ENCODE data around the gene MINPP1.
"Not testable (repeated sequence)": the region's sequence is repeated elsewhere in the genome, so short reads cannot be mapped to it uniquely, and the experiment has no call there.

The MINPP1 gene, protein sequence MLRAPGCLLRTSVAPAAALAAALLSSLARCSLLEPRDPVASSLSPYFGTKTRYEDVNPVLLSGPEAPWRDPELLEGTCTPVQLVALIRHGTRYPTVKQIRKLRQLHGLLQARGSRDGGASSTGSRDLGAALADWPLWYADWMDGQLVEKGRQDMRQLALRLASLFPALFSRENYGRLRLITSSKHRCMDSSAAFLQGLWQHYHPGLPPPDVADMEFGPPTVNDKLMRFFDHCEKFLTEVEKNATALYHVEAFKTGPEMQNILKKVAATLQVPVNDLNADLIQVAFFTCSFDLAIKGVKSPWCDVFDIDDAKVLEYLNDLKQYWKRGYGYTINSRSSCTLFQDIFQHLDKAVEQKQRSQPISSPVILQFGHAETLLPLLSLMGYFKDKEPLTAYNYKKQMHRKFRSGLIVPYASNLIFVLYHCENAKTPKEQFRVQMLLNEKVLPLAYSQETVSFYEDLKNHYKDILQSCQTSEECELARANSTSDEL

DNA sequence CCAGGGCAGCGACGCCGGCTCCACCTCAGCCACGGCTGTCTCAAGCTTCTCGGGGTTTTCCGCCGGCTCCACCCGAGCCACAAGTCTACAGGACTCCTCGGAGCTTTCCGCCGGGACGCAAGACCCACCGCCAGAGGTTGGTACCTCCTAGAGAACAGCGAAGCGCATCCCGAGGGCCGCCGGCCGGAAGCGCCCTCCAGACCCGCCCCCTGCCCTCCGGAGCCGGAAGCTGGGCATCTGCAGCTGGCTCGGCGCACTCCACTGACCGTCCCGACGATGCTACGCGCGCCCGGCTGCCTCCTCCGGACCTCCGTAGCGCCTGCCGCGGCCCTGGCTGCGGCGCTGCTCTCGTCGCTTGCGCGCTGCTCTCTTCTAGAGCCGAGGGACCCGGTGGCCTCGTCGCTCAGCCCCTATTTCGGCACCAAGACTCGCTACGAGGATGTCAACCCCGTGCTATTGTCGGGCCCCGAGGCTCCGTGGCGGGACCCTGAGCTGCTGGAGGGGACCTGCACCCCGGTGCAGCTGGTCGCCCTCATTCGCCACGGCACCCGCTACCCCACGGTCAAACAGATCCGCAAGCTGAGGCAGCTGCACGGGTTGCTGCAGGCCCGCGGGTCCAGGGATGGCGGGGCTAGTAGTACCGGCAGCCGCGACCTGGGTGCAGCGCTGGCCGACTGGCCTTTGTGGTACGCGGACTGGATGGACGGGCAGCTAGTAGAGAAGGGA, at the start of gene MINPP1:
Gene MINPP1 (plus strand): TSS at position 254 of the 726 bp plus-strand sequence. CDS start 23 bp downstream, at position 277.
- Mint-ChIP-seq H3K36me3 (ENCODE audit: low read depth) (peaks cover 29% of the 10 kb centered on the region), H3K4me3 (peak within 1 kb of the TSS; percentile 87), H3K27me3 (no peaks in the 10 kb centered on the region), H3K27ac (peak within 1 kb of the TSS; percentile 94), H3K4me1 (ENCODE audit: low read depth) (peaks cover 48% of the 10 kb centered on the region), H3K9me3 (no peaks in the 10 kb centered on the region)
- DNase-seq: peak; percentile 91

DNA sequence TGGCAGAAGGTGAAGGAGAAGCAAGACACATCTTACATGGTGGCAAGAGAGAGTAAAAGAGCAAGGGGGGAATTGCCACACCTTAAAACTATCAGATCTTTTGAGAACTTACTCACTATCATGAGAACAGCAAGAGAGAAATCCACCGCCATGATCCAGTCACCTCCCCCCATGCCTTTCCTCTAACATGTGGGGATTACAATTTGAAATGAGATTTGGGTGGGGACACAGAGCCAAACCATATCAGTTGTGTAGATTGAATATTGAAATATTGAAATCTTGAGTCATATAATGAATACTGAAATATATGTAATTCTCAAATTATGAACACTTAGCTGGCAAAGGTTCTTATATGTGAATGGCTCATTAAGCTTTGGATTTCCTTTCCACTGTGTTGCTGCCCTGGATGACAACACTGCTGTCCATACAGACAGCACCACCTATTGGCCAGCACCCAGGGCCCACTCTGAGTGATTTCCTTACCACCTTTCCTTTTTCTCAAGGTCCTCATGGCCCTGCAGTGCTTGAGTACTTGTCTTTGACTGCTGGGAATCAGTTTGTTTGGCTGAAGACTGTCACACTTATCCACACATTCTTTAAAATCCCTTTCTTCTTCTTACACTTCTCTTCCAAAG, 48.0 kb upstream of the MINPP1 start:
- not testable (repeated sequence) for H3K9me3 Mint-ChIP-seq

DNA sequence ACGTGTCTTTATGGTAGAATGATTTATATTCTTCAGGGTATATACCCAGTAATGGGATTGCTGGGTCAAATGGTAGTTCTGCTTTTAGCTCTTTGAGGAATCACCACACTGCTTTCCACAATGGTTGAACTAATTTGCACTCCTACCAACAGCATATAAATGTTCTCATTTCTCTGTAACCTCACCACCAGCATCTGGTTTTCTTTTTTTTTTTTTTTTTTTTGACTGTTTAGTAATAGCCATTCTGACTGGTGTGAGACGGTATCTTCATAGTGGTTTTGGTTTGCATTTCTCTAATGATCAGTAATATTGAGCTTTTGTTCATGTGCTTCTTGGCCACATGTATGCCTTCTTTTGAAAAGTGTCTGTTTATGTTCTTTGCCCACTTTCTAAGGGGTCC, 42.9 kb upstream of the MINPP1 start:
- not testable (repeated sequence) for DNase-seq; H3K4me1 Mint-ChIP-seq (ENCODE audit: low read depth); H3K27me3 Mint-ChIP-seq; H3K27ac Mint-ChIP-seq; H3K9me3 Mint-ChIP-seq; H3K4me3 Mint-ChIP-seq; H3K36me3 Mint-ChIP-seq (ENCODE audit: low read depth)

More for the DNA sequence above, 48.0 kb upstream of the MINPP1 start:
- H3K4me3 Mint-ChIP-seq; H3K4me1 Mint-ChIP-seq (ENCODE audit: low read depth); H3K36me3 Mint-ChIP-seq (ENCODE audit: low read depth); H3K27ac Mint-ChIP-seq; H3K27me3 Mint-ChIP-seq; DNase-seq: not testable (repeated sequence)

DNA sequence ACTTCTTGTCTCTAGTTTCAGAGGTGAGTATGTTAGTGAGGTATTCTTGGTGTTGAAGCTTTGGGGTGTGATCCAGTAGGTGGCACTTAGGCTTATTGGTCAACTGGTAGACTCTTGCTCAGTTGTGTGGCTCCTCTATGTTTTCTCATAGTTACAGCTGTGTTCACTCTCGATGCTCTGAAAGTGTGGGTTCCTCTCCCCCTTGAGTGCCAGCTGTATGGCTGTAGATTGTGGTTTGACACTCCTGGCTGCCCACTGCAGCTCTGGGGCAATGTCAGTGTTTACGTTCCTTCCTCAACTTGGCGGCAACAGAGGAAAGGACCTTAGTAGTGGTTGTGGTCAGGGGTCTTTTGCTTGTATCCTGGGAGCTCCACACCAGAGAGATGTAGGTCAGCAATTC, 37.8 kb upstream of the MINPP1 start:
- not testable (repeated sequence) for H3K36me3 Mint-ChIP-seq (ENCODE audit: low read depth); H3K27me3 Mint-ChIP-seq; H3K9me3 Mint-ChIP-seq; H3K4me1 Mint-ChIP-seq (ENCODE audit: low read depth); H3K27ac Mint-ChIP-seq; H3K4me3 Mint-ChIP-seq; DNase-seq

DNA sequence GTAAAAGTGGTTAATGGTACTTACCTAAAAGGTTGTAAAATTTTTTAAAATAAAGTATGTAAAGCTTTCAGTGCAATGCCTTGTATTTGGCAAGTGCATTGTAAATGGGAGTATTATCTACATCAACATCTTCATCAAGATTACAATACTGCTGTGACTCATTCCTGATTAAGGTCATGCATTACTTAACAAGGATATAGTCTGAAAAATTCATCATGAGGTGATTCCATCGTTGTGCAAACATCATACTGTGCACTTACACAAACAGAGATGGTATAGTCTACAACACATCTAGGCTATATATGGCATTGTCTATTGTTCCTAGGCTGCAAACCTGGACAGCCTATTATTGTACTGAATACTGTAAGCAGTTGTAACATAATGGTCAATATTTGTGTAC, 16.0 kb upstream of the MINPP1 start:
- not testable (repeated sequence) for H3K27ac Mint-ChIP-seq; H3K4me1 Mint-ChIP-seq (ENCODE audit: low read depth); H3K9me3 Mint-ChIP-seq; DNase-seq; H3K4me3 Mint-ChIP-seq; H3K36me3 Mint-ChIP-seq (ENCODE audit: low read depth); H3K27me3 Mint-ChIP-seq

DNA sequence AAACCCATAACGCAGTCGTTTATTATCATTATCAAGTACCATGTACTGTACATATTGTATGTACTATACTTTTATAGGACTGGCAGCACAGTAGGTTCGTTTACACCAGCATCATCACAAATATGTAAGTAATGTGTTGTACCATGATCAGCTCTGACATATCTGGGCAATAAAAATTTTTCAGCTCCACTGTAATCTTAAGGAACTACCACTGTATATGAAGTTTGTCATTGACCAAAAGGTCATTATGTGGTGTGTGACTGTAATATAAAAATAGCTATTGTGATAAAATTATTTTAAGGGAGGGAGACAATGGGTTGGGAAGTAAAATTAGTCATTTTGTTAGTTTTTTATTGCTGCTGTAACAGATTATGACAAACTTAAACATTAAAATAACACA, 14.4 kb upstream of the MINPP1 start:
- not testable (repeated sequence) for H3K4me3 Mint-ChIP-seq; H3K27ac Mint-ChIP-seq; H3K36me3 Mint-ChIP-seq (ENCODE audit: low read depth); H3K27me3 Mint-ChIP-seq; H3K4me1 Mint-ChIP-seq (ENCODE audit: low read depth); H3K9me3 Mint-ChIP-seq; DNase-seq

DNA sequence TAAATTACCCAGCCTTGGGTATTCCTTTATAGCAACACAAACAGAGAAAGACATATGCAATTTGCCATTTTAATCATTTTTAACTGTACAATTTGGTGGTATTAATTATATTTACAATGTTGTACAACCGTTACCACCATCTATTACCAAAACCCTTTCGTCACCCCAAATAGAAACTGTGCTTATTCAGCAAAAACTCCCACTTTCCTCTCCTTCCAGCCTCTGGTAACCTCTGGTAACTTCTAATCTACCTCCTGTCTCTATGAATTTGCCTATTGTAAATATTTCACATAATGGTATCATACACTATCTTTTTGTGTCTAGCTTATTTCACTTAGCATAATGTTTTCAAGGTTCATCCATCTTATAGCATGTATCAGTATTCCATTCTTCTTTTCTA, 12.2 kb upstream of the MINPP1 start:
- H3K4me3 Mint-ChIP-seq; H3K27ac Mint-ChIP-seq; DNase-seq; H3K36me3 Mint-ChIP-seq (ENCODE audit: low read depth); H3K9me3 Mint-ChIP-seq; H3K4me1 Mint-ChIP-seq (ENCODE audit: low read depth): not testable (repeated sequence)
- H3K27me3 Mint-ChIP-seq: peaks cover 12% of the 10 kb centered on the region

DNA sequence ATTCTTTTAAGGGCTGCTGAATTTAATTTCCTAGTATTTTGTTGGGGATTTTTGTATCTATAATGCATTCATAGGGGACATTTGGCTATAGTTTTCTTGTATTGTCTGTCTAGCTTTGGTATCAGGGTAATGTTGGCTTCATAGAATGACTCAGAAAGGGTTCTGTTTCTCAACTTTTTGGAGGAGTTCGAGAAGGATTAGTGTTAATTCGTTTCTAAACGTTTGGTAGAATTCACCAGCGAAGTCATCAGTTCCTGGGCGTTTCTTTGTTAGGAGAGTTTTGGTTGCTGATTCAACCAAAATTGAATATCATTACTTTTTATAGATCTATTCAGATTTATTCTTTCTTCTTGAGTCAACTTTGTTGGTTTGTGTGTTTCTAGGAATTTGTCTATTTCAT, 9.2 kb upstream of the MINPP1 start:
- not testable (repeated sequence) for H3K9me3 Mint-ChIP-seq; H3K4me3 Mint-ChIP-seq; DNase-seq; H3K36me3 Mint-ChIP-seq (ENCODE audit: low read depth); H3K4me1 Mint-ChIP-seq (ENCODE audit: low read depth); H3K27ac Mint-ChIP-seq
- peaks cover 15% of the 10 kb centered on the region for H3K27me3 Mint-ChIP-seq

DNA sequence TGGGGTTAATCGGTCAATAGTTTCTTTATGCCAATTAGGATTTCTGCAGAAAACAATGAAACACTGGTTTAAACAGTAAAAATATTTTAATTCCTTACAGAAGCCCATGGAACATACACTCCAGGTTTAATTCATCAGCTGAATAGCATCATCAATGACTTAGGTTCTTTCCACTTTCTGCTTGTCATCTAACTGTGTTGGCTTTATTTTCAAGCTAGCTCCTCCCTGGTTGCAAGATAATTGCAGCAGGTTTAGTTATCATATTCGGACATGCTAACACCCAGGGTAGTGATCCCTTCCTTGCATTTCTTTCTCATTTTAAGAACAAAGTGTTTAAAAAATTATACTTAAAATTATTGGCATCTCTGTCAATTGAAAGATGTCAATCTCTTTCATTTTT, 7.3 kb upstream of the MINPP1 start:
- peaks cover 15% of the 10 kb centered on the region for H3K27me3 Mint-ChIP-seq
- not testable (repeated sequence) for H3K36me3 Mint-ChIP-seq (ENCODE audit: low read depth); DNase-seq; H3K27ac Mint-ChIP-seq; H3K4me3 Mint-ChIP-seq; H3K4me1 Mint-ChIP-seq (ENCODE audit: low read depth); H3K9me3 Mint-ChIP-seq

DNA sequence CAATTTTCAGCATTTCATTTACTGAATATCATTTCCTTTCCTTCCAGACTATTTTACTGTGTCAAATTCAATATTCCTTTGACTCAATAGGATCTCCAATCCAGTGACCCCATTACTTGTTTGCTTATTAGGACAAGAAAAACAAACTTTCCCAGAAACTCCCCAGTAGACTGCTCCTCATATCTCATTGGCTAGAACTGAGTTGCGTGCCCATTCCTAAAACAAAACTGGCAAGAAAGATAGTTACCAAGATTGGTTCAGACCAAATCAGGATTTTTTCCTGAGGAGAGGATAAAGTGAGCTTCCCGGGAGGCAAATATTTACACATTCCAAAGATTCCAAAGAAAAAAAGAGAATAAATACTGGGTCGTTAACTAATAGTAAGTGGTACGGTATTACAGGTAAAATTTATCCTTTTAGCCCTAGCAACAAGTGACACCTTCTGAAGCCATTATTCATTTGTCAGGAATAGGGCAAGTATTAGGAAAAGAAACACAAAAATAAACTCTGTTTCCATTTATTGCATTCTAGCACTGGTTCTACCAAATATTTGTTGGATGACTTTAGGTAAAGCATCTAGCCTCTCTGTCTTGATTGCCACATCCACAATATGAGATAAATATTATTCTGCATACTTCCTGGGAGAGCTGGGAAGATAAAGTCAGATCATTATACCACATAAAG, 6.4 kb upstream of the MINPP1 start:
- not testable (repeated sequence) for H3K4me1 Mint-ChIP-seq (ENCODE audit: low read depth); DNase-seq; H3K27ac Mint-ChIP-seq; H3K36me3 Mint-ChIP-seq (ENCODE audit: low read depth); H3K4me3 Mint-ChIP-seq; H3K9me3 Mint-ChIP-seq
- peaks cover 15% of the 10 kb centered on the region for H3K27me3 Mint-ChIP-seq

DNA sequence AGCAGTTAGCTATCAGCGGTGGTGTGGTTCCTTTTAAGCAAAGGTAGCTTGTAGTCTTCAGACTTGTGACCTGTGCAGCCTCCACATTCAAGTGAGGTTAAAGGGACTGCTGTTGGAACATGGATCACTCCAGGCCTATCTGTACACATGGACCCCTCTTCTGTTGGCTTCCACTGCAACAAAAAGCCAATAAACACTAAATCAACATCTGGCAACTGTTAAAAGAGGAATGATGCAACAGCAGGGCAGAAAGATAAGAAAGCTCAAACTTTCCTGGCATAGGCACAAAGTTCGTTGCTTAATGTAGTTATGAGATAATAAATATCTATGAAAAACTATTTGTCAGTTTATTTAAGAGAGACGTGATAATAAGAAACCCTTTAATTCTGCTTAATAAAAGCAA, 4.0 kb upstream of the MINPP1 start:
- H3K36me3 Mint-ChIP-seq (ENCODE audit: low read depth): peaks cover 4% of the 10 kb centered on the region

DNA sequence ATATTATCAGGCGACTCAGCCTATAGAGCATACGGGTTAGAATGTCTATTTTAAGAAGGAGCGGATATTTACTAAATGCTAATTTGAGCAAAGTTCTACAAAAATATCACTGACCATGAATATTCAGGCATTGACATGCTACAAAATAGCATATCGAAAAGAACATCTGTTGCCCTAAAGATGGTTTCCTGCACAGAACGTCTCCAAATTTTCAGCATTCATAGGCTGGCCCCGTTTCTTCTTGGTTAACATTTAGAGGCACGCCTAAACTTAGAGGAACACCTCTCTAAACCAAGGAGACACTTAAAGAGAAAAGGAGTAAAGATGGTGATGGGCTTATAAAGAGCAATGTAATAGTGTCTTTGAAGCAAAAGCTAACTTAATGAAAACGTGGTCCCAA, 1.3 kb upstream of the MINPP1 start:
- Mint-ChIP-seq H3K27ac (no peak overlapping the region), H3K27me3 (no peaks in the 10 kb centered on the region), H3K4me1 (ENCODE audit: low read depth) (peaks cover 37% of the 10 kb centered on the region), H3K9me3 (no peaks in the 10 kb centered on the region), H3K36me3 (ENCODE audit: low read depth) (peaks cover 15% of the 10 kb centered on the region), H3K4me3 (peak overlapping the region; percentile 11)
- DNase-seq: no peak

More for the DNA sequence above, 4.0 kb upstream of the MINPP1 start:
- Mint-ChIP-seq H3K27ac (no peak overlapping the region), H3K4me3 (no peak overlapping the region), H3K4me1 (ENCODE audit: low read depth) (peaks cover 14% of the 10 kb centered on the region), H3K9me3 (no peaks in the 10 kb centered on the region), H3K27me3 (peaks cover 15% of the 10 kb centered on the region)
- no peak for DNase-seq

DNA sequence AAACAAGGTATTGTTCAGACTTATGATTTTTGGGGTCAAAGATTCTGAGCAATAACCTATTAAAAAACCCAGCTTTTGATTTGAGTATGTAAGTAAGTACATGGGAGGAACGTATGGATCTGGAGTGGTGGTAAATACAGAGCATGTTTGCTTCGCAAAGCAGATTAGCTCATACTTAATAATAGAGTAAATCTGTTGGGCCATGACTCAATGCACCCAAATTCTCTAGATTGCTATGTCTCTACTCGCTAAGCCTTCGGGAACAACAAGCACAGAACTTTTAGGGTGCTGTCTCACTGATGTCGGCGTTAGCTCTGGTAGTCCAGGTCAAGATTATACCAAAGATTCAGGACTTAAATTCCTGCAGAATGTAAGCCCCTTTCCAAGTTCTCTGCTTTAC, 807 bp upstream of the MINPP1 start:
- no peaks in the 10 kb centered on the region for H3K9me3 Mint-ChIP-seq
- H3K27ac Mint-ChIP-seq: peak overlapping the region; percentile 94
- H3K27me3 Mint-ChIP-seq: no peaks in the 10 kb centered on the region
- H3K4me1 Mint-ChIP-seq (ENCODE audit: low read depth): peaks cover 42% of the 10 kb centered on the region
- peak overlapping the region; percentile 87 for H3K4me3 Mint-ChIP-seq
- DNase-seq: no peak
- peaks cover 20% of the 10 kb centered on the region for H3K36me3 Mint-ChIP-seq (ENCODE audit: low read depth)

DNA sequence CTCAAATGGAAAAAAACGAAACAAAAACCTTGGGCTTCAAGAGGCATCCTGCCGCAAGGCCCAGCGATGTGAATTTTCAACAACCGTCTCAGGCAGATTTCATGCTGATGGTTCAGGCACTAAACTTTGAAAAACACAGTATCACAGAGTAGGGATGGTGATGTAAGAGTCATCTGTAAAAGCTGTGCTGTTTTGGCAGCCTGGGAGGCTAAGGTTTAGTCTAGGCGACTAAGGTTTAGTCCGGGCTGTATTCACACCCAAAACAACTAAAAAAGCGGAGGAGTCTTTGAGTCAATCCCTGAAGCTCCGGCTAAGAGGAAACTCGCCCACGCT, 420 bp upstream of the MINPP1 start:
- H3K27ac Mint-ChIP-seq: peak overlapping the region; percentile 94
- DNase-seq: no peak
- peaks cover 23% of the 10 kb centered on the region for H3K36me3 Mint-ChIP-seq (ENCODE audit: low read depth)
- H3K9me3 Mint-ChIP-seq: no peaks in the 10 kb centered on the region
- peaks cover 45% of the 10 kb centered on the region for H3K4me1 Mint-ChIP-seq (ENCODE audit: low read depth)
- peak overlapping the region; percentile 87 for H3K4me3 Mint-ChIP-seq
- H3K27me3 Mint-ChIP-seq: no peaks in the 10 kb centered on the region

All from activated T-cell treated with anti-CD3 and anti-CD28 coated beads, Interleukin-2, amount 50 U/mL, for 24 hours (primary cell).